HG02588 (cell line): Measurements from ENCODE around the gene ATP5MK.
"Not testable (repeated sequence)": the region's sequence is repeated elsewhere in the genome, so short reads cannot be mapped to it uniquely, and the experiment has no call there.

Source experiments
- ATAC-seq: cut with Tn5 transposase; IDR thresholded peaks from one replicate; pipeline ENCODE4 v1.9.1; 2021; ENCODE audit warnings: mild to moderate bottlenecking, moderate library complexity; ENCODE audit not compliant: unreplicated experiment

The ATP5MK gene

DNA sequence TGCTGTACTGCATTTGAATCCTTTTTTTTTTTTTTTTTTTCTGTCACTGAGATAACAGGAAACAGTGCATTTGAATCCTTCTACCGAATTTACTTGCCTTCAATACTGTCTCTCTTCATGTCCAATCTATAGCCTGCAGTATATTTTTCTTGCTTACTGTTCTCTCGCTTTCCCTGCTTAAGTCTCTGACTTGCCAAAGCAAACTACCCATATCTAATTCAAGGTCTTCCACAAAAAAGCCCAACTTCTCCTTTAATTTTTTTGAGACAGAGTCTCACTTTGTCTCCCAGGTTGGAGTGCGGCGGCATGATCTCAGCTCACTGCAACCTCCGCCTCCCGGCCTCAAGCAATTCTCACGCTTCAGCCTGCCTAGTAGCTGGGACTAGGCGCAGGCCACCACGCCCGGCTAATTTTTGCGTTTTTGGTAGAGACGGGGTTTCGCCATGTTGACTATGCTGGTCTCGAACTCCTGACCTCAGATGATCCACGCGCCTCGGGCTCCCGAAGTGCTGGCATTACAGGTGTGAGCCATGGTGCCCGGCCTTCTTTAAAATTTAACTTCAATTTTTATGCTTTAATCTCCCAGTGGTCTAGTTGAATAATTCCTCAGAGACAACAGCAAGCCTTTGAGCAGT is 1.0 kb upstream of the ATP5MK start:
- no peak for ATAC-seq

DNA sequence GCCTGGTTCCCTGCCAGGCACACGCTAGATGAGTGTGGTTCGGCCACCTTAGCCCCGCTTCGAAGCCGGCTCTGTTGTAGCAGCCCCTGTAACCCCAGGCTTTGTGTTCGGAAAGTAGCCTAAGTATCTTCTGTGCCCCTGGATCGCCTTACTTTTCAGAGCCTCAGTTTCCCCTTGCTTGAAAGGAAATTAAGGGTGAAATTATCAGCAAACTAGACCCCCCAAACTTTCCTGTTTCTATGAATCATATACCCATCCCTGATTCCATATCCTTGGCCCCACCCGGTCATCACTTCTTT is 463 bp upstream of the ATP5MK start:
- ATAC-seq = no peak

DNA sequence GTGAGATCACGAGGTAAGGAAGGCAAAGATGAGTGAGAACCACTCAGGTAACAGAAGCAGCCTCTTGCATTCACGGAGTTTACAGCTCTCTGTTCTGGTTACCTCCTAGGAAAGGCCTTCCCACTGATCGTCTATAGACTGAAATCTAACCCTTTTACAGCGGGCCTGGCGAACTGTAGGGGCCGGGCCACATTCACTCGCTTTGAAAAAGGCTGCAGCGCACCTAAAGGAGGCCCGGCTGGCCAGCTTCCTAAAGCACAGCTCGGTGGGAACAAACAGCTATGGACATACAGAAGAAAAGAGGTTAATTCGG is 565 bp downstream of the ATP5MK start:
- no peak for ATAC-seq

DNA sequence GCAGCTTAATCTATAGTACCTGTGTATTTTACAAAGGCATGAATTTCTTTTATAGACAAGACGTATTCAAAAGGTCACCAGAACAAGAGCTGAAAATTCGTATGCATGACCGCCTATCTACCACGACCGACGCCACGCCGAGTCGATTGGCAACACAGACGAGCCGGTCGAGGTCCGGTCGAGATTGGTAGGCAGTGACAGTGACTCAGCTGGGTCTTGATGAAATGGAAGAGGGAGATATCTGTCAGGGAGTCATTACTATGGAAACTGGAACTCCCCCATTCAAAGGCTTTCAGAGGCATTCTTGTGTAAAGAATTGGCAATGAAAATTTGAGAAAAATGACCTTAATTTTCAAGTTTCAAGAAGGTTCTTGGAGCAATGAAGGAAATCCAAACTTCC is 2.1 kb downstream of the ATP5MK start:
- ATAC-seq = no peak

DNA sequence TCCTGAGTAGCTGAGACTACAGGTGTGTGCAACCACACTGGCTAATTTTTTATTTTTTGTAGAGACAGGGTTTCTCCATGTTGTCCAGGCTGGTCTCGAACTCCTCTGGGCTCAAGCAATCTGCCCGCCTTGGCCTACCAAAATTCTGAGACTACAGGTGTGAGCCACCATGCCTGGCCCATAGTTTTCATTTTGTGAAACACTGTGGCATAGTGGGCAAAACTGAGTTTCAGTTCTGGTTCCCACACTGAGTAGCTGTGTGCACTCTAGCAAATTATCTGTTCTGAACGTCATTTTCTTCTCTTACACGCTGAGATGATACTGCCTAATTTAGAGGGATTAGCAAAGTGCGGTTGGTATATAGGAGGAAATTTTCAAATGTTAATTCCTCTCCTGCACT is 13.5 kb downstream of the ATP5MK start:
- no peak for ATAC-seq

DNA sequence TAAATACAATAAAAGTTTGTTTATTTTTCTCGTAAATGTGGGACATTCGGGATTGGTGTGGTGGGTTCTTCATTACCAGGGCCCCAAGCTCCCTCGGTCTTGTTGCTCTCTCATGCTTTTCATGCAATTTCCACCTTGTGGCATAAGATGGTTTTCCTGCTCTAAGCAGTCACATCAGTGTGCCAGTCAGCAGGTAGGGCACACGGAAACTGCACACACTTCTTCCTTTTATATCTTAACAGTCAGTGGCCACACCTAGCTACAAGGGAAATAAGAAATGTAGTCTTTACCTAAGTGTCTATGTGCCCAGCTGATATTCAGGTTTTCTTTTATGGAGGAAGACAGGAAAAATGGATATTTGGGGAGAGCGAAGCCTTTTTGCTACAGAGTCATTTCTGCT is 22.0 kb downstream of the ATP5MK start:
- no peak for ATAC-seq

DNA sequence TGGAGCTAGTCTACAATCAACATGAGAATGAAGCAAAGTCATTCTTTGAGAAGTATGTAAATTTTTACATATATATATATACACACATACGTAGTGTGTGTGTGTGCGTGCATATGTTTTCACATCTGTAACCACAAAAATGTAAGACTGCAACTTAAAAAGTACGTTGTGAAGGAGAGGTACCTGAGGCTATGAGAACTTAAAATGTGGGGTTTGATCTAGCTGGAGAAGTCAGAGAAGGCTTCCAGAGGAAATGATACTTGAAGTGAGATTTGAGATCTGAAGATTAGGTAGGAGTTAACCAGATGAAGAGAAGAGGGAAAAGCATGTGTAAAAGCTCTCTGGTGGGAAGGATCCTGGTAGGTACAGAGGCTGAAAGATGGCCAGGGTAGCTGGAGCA is 22.7 kb downstream of the ATP5MK start:
- ATAC-seq = no peak

DNA sequence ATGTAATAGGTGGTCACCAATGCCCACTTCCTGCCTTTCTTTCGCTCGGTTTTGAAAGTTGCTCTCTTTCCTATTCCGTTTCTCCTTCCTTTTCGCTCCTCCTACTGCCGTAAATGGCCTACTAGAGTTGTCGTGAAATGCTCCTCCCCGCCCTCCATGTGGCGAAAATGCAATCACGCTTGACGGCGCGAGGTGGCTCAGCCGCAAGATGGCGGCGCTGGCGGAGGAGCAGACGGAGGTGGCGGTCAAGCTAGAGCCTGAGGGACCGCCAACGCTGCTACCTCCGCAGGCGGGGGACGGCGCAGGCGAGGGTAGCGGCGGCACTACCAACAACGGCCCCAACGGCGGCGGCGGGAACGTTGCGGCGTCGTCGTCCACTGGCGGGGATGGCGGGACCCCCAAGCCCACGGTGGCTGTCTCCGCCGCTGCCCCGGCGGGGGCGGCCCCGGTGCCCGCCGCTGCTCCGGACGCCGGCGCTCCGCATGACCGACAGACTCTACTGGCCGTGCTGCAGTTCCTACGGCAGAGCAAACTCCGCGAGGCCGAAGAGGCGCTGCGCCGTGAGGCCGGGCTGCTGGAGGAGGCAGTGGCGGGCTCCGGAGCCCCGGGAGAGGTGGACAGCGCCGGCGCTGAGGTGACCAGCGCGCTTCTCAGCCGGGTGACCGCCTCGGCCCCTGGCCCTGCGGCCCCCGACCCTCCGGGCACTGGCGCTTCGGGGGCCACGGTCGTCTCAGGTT is 28.3 kb downstream of the ATP5MK start, which contains the start of gene TAF5:
Gene TAF5, plus strand, starts transcription at position 195 of the 737 bp plus-strand sequence. Its CDS starts 14 bp downstream, at position 209.
- peak; percentile 47 for ATAC-seq

DNA sequence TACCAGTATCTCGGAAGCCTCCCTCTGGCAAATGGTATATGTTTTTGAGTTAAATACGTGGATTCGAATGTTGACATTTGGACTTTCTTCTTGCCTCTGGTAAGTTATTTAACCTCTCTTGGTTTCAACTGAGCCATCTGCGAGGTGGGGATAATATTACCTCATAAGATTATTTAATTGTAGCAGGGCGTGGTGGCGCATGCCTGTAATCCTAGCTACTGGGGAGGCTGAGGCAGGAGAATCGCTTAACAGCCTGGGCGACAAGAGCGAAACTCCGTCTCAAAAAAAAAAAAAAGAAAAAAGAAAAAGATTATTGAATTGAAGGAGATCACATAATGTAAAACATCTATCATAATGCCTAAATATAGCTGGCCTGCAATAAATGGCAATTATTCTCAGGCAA is 28.9 kb downstream of the ATP5MK start:
- no peak for ATAC-seq

DNA sequence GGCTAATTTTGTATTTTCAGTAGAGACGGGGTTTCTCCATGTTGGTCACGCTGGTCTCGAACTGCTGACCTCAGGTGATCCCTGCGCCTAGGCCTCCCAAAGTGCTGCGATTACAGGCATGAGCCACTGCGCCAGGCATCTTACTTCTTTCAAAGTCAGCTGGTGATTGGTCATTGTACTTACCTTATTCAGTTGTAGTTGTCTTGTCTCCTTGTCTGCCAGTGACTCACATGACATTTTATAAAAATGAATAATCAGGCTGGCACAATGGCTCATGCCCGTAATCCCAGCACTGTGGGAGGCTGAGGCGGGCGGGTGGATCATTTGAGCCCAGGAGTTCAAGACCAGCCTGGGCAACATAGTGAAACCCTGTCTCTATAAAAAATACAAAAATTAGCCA is 35.5 kb downstream of the ATP5MK start:
- not testable (repeated sequence) for ATAC-seq

DNA sequence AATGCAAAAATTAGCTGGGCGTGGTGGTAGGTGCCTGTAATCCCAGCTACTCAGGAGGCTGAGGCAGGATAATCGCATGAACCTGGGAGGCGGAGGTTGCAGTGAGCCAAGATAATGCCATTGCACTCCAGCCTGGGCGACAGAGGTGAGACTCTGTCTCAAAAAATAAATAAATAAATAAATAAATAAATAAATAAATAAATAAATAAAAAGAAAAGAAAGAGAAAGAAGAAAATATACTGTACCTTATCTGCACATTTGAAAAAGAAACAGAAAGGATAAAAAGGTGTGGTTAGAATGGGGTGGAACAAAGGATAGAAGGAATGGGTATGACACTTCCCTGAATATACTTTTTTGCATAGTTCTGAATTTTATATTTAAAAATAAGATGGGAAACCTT is 36.8 kb downstream of the ATP5MK start:
- ATAC-seq = not testable (repeated sequence)

DNA sequence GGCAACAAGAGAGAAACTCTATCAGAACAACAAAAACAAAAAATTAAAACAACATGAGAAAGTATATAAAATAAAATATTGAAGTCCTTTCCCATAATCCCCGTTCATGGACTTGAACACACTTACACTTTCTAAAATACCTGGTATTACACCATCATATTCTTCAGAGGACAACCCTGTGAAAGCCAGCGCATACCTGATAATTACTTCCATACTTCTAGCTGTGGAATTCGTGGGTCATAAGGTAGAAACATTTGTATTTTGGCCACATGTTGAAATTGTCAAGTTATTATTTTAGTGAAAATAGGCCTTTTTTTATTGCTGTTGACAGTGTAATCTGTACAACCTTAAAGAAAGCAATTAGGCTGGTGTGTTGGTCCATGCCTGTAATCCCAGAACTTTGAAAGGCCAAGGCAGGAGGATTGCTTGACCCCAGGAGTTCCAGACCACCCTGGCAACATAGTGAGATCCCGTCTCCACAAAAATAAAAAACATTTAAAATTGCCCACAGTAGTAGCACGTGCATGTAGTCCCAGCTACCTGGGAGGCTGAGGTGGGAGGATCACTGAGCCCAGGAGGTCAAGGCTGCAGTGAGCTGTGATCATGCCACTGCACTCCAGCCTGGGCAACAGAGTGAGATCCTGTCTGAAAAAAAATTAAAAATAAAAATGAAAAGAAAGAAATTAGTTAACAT is 40.2 kb downstream of the ATP5MK start:
- ATAC-seq = no peak

DNA sequence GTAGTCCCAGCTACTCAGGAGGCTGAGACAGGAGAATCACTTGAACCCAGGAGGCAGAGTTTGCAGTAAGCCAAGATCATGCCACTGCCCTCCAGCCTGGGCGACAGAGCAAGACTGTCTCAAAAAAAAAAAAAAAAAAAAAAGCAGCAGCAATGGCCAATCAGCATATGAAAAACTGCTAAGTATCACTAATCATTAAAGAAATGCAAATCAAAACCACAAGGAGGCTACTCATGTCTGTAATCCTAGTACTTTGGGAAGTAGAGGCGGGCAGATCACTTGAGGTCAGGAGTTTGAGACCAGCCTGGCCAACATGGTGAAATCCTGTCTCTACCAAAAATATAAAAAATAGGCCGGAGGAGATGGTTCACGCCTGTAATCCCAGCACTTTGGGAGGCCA is 41.7 kb downstream of the ATP5MK start:
- not testable (repeated sequence) for ATAC-seq

DNA sequence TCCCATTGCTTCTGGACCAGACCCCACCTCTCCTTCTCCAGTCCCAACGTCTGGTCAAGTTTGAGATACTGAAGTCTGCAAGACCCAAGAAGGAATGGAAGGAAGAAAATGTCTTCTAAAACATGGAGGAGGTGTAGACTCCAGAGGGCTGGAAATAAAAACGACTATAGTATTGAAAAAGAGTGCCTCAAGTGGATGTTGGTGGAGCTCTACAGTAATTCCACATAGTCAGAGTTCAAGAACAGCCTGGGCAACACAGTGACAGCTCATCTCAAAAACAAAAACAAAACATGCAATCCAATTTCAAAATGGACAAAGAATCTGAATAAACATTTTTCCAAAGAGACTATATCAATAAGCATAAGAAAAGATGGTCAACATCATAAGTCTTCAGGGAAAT is 43.0 kb downstream of the ATP5MK start:
- no peak for ATAC-seq

DNA sequence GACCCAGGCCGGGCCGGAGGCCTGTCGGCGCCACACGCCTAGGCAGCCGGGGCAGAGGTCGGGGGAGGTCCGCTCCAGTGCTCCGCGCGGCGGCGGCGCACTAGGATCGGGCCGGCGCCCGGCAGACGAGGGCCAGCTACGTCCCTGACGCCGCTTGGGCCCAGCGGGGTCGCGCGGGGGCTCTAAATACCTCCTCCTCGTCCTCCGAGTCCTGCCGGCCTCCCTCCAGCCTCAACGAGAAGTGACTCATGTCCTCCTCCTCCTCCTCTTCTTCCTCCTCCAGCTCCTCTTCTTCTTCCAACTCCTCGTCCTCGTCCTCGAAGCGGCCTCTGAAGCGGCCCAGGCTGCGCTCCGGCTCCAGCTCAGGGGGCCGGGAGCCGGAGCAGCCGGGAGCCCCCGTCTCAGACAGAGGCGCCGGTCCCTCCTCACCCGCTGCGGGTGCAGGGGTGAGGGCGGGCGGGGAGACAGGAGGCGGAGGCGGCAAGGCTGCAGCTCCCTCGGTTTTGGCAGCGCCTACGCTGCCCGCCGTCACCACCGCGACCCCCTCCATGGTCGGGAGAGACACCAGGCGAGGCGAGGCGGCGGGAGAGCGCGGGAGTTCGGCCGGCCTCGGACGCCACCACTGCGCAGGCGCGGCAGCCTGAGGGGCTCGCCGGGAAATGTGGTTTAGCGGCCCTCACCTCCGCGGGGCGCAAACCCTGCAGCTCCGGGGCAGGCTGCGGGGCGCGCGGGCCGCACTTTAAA is 45.6 kb downstream of the ATP5MK start, which contains the start of gene PCGF6:
Gene PCGF6, minus strand, starts transcription at position 624 of the 744 bp plus-strand sequence. Its CDS starts 74 bp downstream, at position 550.
- ATAC-seq = peak; percentile 80

DNA sequence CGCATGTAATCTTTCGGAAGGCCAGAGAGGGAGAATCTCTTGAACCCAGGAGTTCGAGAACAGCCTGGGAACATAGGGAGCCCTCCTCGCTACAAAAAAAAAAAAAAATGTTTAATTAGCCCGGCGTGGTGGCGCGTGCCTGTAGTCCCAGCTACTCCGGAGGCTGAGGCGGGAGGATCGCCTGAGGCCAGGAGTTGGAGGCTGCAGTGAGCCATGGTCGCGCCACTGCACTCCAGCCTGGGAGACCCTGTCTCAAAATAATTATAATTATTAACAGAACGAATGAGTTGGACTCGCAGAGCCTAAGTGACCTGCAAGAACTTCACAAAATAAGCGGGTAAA is 46.1 kb downstream of the ATP5MK start:
- no peak for ATAC-seq
